GM12801 (cell line): ENCODE data around the gene MLANA.

ENCODE experiments used
- TF ChIP-seq, protein P1 (sequence below): IDR thresholded peaks from one replicate; pipeline ENCODE4 v1.5.1; 2011; ENCODE audit warnings: control low read depth; ENCODE audit not compliant: insufficient read length; ENCODE audit errors: extremely low read depth

Gene MLANA

DNA sequence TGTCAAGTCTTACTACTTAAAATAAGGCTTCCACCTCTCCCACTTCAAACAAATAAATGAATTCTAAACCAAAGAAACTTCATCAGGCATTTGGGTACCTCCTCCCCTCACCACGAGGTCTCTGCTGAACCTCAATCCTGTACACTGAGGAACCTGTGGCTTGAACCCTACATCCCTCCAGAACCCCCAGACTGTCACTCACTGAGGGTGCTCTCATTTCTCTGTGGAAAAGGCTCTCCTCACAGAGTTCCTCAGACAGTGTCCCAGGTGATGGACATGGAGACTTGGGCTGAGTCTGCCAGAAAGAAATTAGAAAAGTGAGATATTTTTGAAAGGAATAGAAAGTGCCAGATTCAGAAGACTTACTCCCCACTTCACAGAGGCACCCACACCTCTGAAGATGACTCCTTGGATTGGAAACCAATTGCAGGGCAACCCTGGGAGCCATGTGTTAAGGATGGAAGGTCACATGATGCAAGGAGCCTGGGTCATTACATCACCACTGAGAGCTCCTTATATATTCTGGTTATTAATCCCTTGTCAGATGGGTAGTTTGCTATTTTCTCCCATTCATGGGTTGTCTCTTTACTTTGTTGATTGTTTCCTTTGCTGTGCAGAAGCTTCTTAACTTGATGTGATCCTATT lies 19.8 kb downstream of the MLANA start:
- TF ChIP-seq, protein P1, sequence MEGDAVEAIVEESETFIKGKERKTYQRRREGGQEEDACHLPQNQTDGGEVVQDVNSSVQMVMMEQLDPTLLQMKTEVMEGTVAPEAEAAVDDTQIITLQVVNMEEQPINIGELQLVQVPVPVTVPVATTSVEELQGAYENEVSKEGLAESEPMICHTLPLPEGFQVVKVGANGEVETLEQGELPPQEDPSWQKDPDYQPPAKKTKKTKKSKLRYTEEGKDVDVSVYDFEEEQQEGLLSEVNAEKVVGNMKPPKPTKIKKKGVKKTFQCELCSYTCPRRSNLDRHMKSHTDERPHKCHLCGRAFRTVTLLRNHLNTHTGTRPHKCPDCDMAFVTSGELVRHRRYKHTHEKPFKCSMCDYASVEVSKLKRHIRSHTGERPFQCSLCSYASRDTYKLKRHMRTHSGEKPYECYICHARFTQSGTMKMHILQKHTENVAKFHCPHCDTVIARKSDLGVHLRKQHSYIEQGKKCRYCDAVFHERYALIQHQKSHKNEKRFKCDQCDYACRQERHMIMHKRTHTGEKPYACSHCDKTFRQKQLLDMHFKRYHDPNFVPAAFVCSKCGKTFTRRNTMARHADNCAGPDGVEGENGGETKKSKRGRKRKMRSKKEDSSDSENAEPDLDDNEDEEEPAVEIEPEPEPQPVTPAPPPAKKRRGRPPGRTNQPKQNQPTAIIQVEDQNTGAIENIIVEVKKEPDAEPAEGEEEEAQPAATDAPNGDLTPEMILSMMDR = no peak

DNA sequence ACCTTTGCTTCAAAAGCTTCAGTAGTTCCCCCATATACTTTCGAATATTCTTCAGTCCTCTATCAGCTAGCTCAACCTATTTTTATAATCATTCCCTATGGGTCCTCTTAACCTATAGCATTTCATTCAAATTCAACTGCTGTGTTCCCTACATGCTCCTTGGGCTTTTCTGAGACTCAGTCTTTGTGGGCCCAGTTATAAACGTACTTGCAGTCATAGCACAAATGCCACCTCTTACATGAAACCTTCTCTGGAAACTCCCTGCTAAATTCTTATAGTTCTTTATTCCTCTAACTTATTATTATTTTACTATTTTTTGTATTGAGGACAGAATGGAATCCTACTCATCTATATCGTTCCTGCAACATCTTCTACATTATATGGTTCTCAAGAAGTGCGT lies 24.7 kb downstream of the MLANA start:
- TF ChIP-seq, protein P1 = no peak

DNA sequence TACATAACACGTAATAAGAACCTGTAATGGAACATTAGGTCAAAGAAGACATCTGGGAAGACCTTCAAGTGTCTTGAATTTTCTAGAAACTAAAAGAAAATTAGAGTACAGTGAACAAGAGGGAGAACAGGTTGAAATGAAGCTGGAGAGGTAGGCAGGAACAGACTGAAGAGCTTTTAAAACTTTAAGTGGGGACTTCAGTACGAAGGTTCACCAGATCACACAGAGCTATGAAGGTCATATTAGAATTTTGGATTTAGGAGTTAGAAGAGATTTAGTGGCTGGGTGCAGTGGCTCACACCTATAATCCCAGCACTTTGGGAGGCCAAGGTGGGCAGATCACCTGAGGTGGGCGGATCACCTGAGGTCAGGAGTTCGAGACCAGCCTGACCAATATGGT lies 26.6 kb downstream of the MLANA start:
- TF ChIP-seq, protein P1 = no peak

DNA sequence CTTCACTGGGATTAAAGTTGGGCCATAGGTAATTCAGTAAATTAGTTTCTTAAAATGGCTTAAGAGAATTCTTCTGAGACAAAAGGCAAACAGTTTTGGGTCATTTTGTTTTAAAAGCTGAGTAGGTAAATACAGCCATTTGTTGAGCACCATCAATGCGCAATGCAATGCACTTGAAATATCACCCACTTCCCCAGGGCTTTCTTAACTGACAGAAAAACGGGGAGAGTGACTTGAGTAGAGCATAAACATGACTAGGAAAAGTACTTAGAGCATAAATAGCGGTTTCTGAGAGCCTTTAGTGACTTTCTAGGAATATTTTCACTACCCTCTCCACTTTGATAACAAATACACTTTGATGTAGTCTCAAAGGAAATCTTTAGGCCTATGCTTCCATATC lies 27.2 kb downstream of the MLANA start:
- TF ChIP-seq, protein P1 = no peak

DNA sequence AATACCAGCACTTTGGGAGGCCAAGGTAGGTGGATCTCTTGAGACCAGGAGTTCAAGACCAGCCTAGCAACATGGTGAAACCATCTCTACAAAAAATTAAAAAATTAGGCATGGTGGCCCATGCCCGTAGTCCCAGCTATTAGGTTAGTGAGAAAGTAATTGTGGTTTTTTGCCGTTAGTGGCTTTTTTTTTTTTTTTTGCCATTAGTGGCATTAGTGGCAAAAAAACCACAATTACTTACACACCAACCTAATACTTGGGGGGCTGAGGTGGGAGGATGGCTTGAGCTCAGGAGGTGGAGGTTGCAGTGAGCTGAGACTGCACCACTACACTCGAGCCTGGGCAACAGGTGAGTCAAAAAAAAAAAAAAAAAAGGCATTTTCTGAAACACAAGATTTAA lies 27.8 kb downstream of the MLANA start:
- TF ChIP-seq, protein P1 = no peak

DNA sequence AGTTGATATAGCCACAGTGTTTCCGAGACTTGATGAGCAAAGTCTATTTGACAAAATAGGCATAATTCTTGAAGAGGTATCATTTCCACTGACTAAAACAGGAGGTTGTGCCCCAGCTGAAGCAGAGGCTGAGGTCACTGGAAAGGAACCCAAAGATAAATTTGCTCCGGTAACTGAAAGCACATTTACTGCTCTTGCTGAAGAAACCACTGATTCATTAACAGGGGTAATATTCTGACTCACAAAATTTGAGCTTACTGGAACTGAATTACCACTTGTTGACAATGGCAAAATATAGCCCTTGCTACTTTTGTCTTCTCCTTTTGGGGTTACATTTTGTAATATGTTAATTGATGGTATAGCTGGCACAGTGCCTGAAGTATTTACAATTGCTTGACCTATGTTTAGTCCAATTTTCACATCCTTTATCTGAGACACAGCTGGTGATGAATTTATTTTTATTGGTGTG lies 30.2 kb downstream of the MLANA start:
- TF ChIP-seq, protein P1 = no peak

DNA sequence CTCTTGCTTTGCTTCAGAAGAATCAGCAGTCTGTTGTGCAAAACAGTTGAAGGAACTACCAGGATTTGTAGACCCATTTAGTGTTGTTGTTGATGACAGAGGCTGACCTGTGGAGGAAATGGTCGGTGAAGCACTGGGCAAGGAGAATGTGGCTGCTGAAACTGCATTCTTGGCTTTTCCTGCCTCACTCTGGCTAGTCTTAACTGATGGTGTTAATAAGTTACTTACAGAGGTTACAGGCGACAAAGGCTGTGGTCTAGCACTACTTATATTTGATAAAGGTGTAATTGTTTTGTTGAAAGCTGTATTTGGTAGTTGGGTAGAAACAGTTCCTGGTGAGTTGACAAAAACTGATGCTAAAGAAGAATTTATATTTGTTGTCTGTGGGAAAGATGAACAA lies 31.5 kb downstream of the MLANA start:
- TF ChIP-seq, protein P1 = no peak
